Keratinocyte (primary cell): ENCODE measurements around the gene MAPK7.

Experiments used
- CTCF ChIP-seq, 3 experiments: IDR thresholded peaks in 1 of 3; conservative IDR thresholded peaks in 1 of 3; optimal IDR thresholded peaks in 1 of 3; 2 replicates in 2 of 3; 3 replicates in 1 of 3; pipeline versions ENCODE3 to v1.5.1; 2011; ENCODE audit warnings: low read length in 3 of 3, mild to moderate bottlenecking in 3 of 3, moderate library complexity in 2 of 3, control low read depth in 1 of 3, inconsistent platforms in 1 of 3; ENCODE audit not compliant: insufficient read depth in 2 of 3; ENCODE audit errors: extremely low read depth in 1 of 3
- EZH2 ChIP-seq: IDR thresholded peaks from one replicate; pipeline ENCODE4 v1.6.1; 2012; ENCODE audit warnings: inconsistent platforms, mild to moderate bottlenecking, low read length, moderate library complexity

GRCh38 chr17:19426631-19427030, 48.3 kb downstream of the MAPK7 start:
- no peak for TF ChIP-seq CTCF (optimal IDR thresholded peaks at IDR 0.05 in 1 of 3, IDR thresholded peaks at IDR 0.05 in 1 of 3, conservative IDR thresholded peaks at IDR 0.05 in 1 of 3; ENCODE audit: extremely low read depth in 1 of 3, insufficient read depth in 2 of 3, low read length in 3 of 3)
- no peak for TF ChIP-seq EZH2
